Uterus (tissue), 4 donors: ENCODE measurements around the gene ABCA6. TPM values are rescaled to one million over a fixed set of nuclear protein-coding genes. Genes with fewer than 3 reads are reported as not detected.

ENCODE experiments used
- DNase-seq, 2 donors: peaks; one replicate each; pipeline ENCODE4 v3.0.0-alpha.2; 2019 to 2020
- H3K27ac ChIP-seq, 2 donors: fragments of 200-600 bp; sonication (generic); 1 replicate in 1 of 2; 2 replicates in 1 of 2; pipeline ENCODE4 v1.5.1; 2016 to 2018
- H3K27me3 ChIP-seq, 2 donors: fragments of 200-600 bp; sonication (generic); one replicate each; pipeline ENCODE4 v1.5.1; 2018 to 2019; ENCODE audit warnings: control low read depth in 1 of 2
- H3K36me3 ChIP-seq, 2 donors: fragments of 200-600 bp; sonication (generic); one replicate each; pipeline ENCODE4 v1.5.1; 2019; ENCODE audit warnings: control low read depth in 1 of 2
- H3K4me1 ChIP-seq, 2 donors: fragments of 200-600 bp; sonication (generic); one replicate each; pipeline ENCODE4 v1.5.1; 2018 to 2019; ENCODE audit warnings: control low read depth in 1 of 2
- H3K4me3 ChIP-seq, 2 donors: fragments of 200-600 bp; sonication (generic); 1 replicate in 1 of 2; 2 replicates in 1 of 2; pipeline ENCODE4 v1.5.1; 2018 to 2019; ENCODE audit warnings: mild to moderate bottlenecking in 1 of 2
- H3K9me3 ChIP-seq, 2 donors: fragments of 200-600 bp; sonication (generic); one replicate each; pipeline ENCODE4 v1.5.1; 2019; ENCODE audit warnings: control low read depth in 1 of 2
- CTCF ChIP-seq, 4 experiments: fragments of 200-600 bp in 2 of 4; fragments of 450-650 bp in 2 of 4; sonication (generic) in 2 of 4; IDR thresholded peaks; one replicate each; pipeline ENCODE4 v1.5.1; 2016 to 2019; ENCODE audit warnings: antibody characterized with exemption in 4 of 4, mild to moderate bottlenecking in 2 of 4, moderate library complexity in 1 of 4
- POLR2A ChIP-seq, 2 donors: fragments of 450-650 bp; IDR thresholded peaks; one replicate each; pipeline ENCODE4 v1.6.1; 2016; ENCODE audit warnings: antibody characterized with exemption in 2 of 2, mild to moderate bottlenecking in 1 of 2, moderate library complexity in 1 of 2
- intact Hi-C: fragments of 100-400 bp; cut with DNase I; formaldehyde crosslinking; loops from one replicate; pipeline ENCODE4 v1.15.1; 2023; ENCODE audit warnings: low total_unique reads
- total RNA-seq, 4 donors: library from RNA; depleted of rRNA in 3 of 4; stranded (reverse); fragments of >200 nt in 3 of 4; gene quantifications; one replicate each; pipeline versions ENCODE4 v1.1.0 to v1.2.4, GENCODE V29; 2014 to 2023
- donor health status: DM: yes; HTN: yes; CAD: no.

Gene ABCA6
- total RNA-seq, 4 donors from 2014 or later = 13.5 to 65.6 (median 45.7) TPM

- peak overlapping the region in 1 of 2 donors; percentile 35 for H3K4me3 ChIP-seq
- no peaks in the 10 kb centered on the region for H3K27me3 ChIP-seq
- H3K9me3 ChIP-seq = no peaks in the 10 kb centered on the region
- no peak for DNase-seq
- intact Hi-C loops = no loop called here
- peak overlapping the region; percentile 49 to 71 for H3K27ac ChIP-seq
- no peaks in the 10 kb centered on the region for H3K36me3 ChIP-seq
- H3K4me1 ChIP-seq = no peaks in the 10 kb centered on the region
- TF ChIP-seq POLR2A (IDR thresholded peaks at IDR 0.05) (no peak), CTCF (IDR thresholded peaks at IDR 0.05) (no peak)
Observed at GRCh38 chr17:69142175-69142802, 594 bp upstream of the ABCA6 start.

GRCh38 chr17:69134112-69134511 is 7.6 kb downstream of the ABCA6 start:
- intact Hi-C loops = no loop called here
- Histone ChIP-seq H3K27ac (no peak overlapping the region), H3K27me3 (no peaks in the 10 kb centered on the region), H3K9me3 (no peaks in the 10 kb centered on the region), H3K4me3 (no peak overlapping the region), H3K4me1 (no peaks in the 10 kb centered on the region), H3K36me3 (no peaks in the 10 kb centered on the region)
- no peak for DNase-seq
- no peak for TF ChIP-seq POLR2A (IDR thresholded peaks at IDR 0.05)
- TF ChIP-seq CTCF (IDR thresholded peaks at IDR 0.05) = no peak

- Histone ChIP-seq H3K4me3 (no peak overlapping the region), H3K27ac (no peak overlapping the region), H3K4me1 (no peaks in the 10 kb centered on the region), H3K36me3 (no peaks in the 10 kb centered on the region), H3K27me3 (no peaks in the 10 kb centered on the region), H3K9me3 (no peaks in the 10 kb centered on the region)
- intact Hi-C loops = no loop called here
- no peak for DNase-seq
- TF ChIP-seq CTCF (IDR thresholded peaks at IDR 0.05) (no peak), POLR2A (IDR thresholded peaks at IDR 0.05) (no peak)
Observed at GRCh38 chr17:69130627-69131296, 10.9 kb downstream of the ABCA6 start.

GRCh38 chr17:69123626-69124025 is 18.1 kb downstream of the ABCA6 start:
- intact Hi-C loops = no loop called here
- no peaks in the 10 kb centered on the region for H3K9me3 ChIP-seq
- DNase-seq = no peak
- TF ChIP-seq CTCF (IDR thresholded peaks at IDR 0.05) (no peak), POLR2A (IDR thresholded peaks at IDR 0.05) (no peak)
- H3K4me3 ChIP-seq = no peak overlapping the region
- H3K27me3 ChIP-seq = no peaks in the 10 kb centered on the region
- no peak overlapping the region for H3K27ac ChIP-seq
- no peaks in the 10 kb centered on the region for H3K4me1 ChIP-seq
- no peaks in the 10 kb centered on the region for H3K36me3 ChIP-seq

- H3K9me3 ChIP-seq = no peaks in the 10 kb centered on the region
- no peak overlapping the region for H3K27ac ChIP-seq
- no peaks in the 10 kb centered on the region for H3K36me3 ChIP-seq
- no peak overlapping the region for H3K4me3 ChIP-seq
- no peaks in the 10 kb centered on the region for H3K4me1 ChIP-seq
- DNase-seq = no peak
- intact Hi-C loops = no loop called here
- H3K27me3 ChIP-seq = no peaks in the 10 kb centered on the region
- TF ChIP-seq CTCF (IDR thresholded peaks at IDR 0.05) (no peak), POLR2A (IDR thresholded peaks at IDR 0.05) (no peak)
Observed at GRCh38 chr17:69122065-69122464, 19.6 kb downstream of the ABCA6 start.
